OCI-LY7 (cell line): Measurements from ENCODE around the gene MAN1C1. TPM values are rescaled to one million over a fixed set of nuclear protein-coding genes. Genes with fewer than 3 reads are reported as not detected.
A peak's percentile ranks its signal among the peaks of the same experiment; 100 is the strongest.

ENCODE experiments used
- BruUV-seq: library from RNA; stranded (reverse); fragments of 400-500 nt; replicated peaks from 2 replicates; lab custom pipeline; 2021; lab: Mats Ljungman, UMichigan
- CTCF ChIA-PET: fragments of 300-600 bp; sonication (Branson Sonifier 250); formaldehyde crosslinking; loops from one replicate; lab custom pipeline; 2022; ENCODE audit warnings: antibody characterized with exemption; ENCODE audit not compliant: unreplicated experiment; lab: Charles Lee
- POLR2A ChIA-PET: fragments of 300-600 bp; sonication (Branson Sonifier 250); formaldehyde crosslinking; loops from one replicate; lab custom pipeline; 2022; ENCODE audit warnings: antibody characterized with exemption; lab: Charles Lee
- DNase-seq: peaks from one replicate; pipeline ENCODE4 v3.0.0-alpha.2; 2015; ENCODE audit warnings: low spot score
- H2AFZ ChIP-seq: fragments of 200-600 bp; sonication (generic), shearing (Covaris generic); 2 replicates; pipeline ENCODE4 v1.6.1; 2014; ENCODE audit warnings: mild to moderate bottlenecking, antibody characterized with exemption, low read length, moderate library complexity
- H3K27ac ChIP-seq: fragments of 200-600 bp; sonication (generic); 2 replicates; pipeline ENCODE4 v1.5.1; 2014; ENCODE audit warnings: mixed run types, low read depth, mild to moderate bottlenecking, moderate library complexity, low read length, inconsistent platforms; ENCODE audit not compliant: poor library complexity, severe bottlenecking
- H3K36me3 ChIP-seq: fragments of 200-600 bp; sonication (generic); 2 replicates; pipeline ENCODE4 v1.6.1; 2014; ENCODE audit warnings: mild to moderate bottlenecking, antibody characterized with exemption, low read length, moderate library complexity, mixed read lengths; ENCODE audit not compliant: insufficient read depth
- H3K4me1 ChIP-seq: fragments of 200-600 bp; sonication (generic); 2 replicates; pipeline ENCODE4 v1.5.1; 2014; ENCODE audit warnings: mild to moderate bottlenecking, low read length; ENCODE audit not compliant: insufficient read depth, poor library complexity, severe bottlenecking
- H3K4me2 ChIP-seq: fragments of 200-600 bp; sonication (generic); 2 replicates; pipeline ENCODE4 v1.6.1; 2014; ENCODE audit warnings: mild to moderate bottlenecking, low read length
- H3K4me3 ChIP-seq: fragments of 200-600 bp; sonication (generic); 2 replicates; pipeline ENCODE4 v1.5.1; 2014; ENCODE audit warnings: mild to moderate bottlenecking, low read depth, low read length; ENCODE audit not compliant: poor library complexity, severe bottlenecking
- H3K79me2 ChIP-seq: fragments of 200-600 bp; sonication (generic); 2 replicates; pipeline ENCODE4 v1.6.1; 2016; ENCODE audit warnings: low read depth, mild to moderate bottlenecking, low read length, moderate library complexity, mixed read lengths; ENCODE audit not compliant: insufficient read depth
- H3K9me2 ChIP-seq: fragments of 200-600 bp; sonication (generic); 2 replicates; pipeline ENCODE4 v1.6.1; 2016; ENCODE audit warnings: mild to moderate bottlenecking, low read length, mixed read lengths; ENCODE audit not compliant: insufficient read depth
- H3K9me3 ChIP-seq: fragments of 200-600 bp; sonication (generic); 2 replicates; pipeline ENCODE4 v1.6.1; 2014; ENCODE audit warnings: mild to moderate bottlenecking, mixed run types, low read length, mixed read lengths
- H4K20me1 ChIP-seq: fragments of 200-600 bp; sonication (generic); 2 replicates; pipeline ENCODE4 v1.6.1; 2014; ENCODE audit warnings: mild to moderate bottlenecking, antibody characterized with exemption, low read length, moderate library complexity, mixed read lengths; ENCODE audit not compliant: insufficient read depth
- EZH2phosphoT487 ChIP-seq: fragments of 200-600 bp; sonication (generic); IDR thresholded peaks from 2 replicates; pipeline ENCODE4 v1.6.1; 2018; ENCODE audit warnings: low read depth, borderline replicate concordance, mild to moderate bottlenecking, mixed run types, antibody characterized with exemption, low read length, moderate library complexity, mixed read lengths
- intact Hi-C: fragments of 100-400 bp; cut with micrococcal nuclease; formaldehyde crosslinking; loops from one replicate; pipeline ENCODE4 v1.10.0; 2022; ENCODE audit not compliant: unreplicated experiment
- total RNA-seq, 2 experiments: library from RNA; depleted of rRNA in 1 of 2; stranded (reverse); fragments of >200 nt in 1 of 2; shearing (Covaris generic) in 1 of 2; gene quantifications; 2 replicates each; pipeline ENCODE4 v1.2.3, GENCODE V29; 2014 to 2022
- TF ChIP-seq, protein P1 (sequence below): fragments of 200-600 bp; sonication (generic); conservative IDR thresholded peaks from 2 replicates; pipeline ENCODE4 v1.5.1; 2014; ENCODE audit warnings: mild to moderate bottlenecking, antibody characterized with exemption, low read length, moderate library complexity, mixed read lengths

MAN1C1 gene
- total RNA-seq, 2 experiments from 2014 or later: 3.0 to 4.9 TPM

GRCh38 chr1:25821112-25821476, 204.5 kb downstream of the MAN1C1 start:
- no peaks in the 10 kb centered on the region for H4K20me1 ChIP-seq
- no peak for TF ChIP-seq EZH2phosphoT487
- TF ChIP-seq, protein P1, sequence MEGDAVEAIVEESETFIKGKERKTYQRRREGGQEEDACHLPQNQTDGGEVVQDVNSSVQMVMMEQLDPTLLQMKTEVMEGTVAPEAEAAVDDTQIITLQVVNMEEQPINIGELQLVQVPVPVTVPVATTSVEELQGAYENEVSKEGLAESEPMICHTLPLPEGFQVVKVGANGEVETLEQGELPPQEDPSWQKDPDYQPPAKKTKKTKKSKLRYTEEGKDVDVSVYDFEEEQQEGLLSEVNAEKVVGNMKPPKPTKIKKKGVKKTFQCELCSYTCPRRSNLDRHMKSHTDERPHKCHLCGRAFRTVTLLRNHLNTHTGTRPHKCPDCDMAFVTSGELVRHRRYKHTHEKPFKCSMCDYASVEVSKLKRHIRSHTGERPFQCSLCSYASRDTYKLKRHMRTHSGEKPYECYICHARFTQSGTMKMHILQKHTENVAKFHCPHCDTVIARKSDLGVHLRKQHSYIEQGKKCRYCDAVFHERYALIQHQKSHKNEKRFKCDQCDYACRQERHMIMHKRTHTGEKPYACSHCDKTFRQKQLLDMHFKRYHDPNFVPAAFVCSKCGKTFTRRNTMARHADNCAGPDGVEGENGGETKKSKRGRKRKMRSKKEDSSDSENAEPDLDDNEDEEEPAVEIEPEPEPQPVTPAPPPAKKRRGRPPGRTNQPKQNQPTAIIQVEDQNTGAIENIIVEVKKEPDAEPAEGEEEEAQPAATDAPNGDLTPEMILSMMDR: no peak
- no peaks in the 10 kb centered on the region for H3K9me2 ChIP-seq
- DNase-seq: peak; percentile 43
- H3K4me3 ChIP-seq: peak overlapping the region; percentile 84
- no TSS peak for BruUV-seq
- H3K36me3 ChIP-seq: peaks cover 2% of the 10 kb centered on the region; the same call in 1 of the 2 replicates
- intact Hi-C loops: loop anchor here (2.0 to 10.0 kb wide), 2 partner anchors 178 to 576 kb away; partner anchors contain the start of genes PAFAH2 and RSRP1
- peak overlapping the region; percentile 74 for H3K4me2 ChIP-seq
- peaks cover 12% of the 10 kb centered on the region; the same call in 1 of the 2 replicates for H3K79me2 ChIP-seq
- POLR2A ChIA-PET: interaction anchor here (2.0 kb wide), 1 partner anchor 177 kb away, joined by 6 read pairs; the partner anchor contains the start of gene PAFAH2
- CTCF ChIA-PET: interaction anchor here (1.2 kb wide), 1 partner anchor 10 kb away, joined by 3 read pairs; no protein-coding TSS in a partner anchor
- no peaks in the 10 kb centered on the region for H3K9me3 ChIP-seq
- peak overlapping the region; percentile 87 for H3K27ac ChIP-seq
- peaks cover 30% of the 10 kb centered on the region for H3K4me1 ChIP-seq
- H2AFZ ChIP-seq: peak overlapping the region; percentile 77; the same call in 1 of the 2 replicates

DNA sequence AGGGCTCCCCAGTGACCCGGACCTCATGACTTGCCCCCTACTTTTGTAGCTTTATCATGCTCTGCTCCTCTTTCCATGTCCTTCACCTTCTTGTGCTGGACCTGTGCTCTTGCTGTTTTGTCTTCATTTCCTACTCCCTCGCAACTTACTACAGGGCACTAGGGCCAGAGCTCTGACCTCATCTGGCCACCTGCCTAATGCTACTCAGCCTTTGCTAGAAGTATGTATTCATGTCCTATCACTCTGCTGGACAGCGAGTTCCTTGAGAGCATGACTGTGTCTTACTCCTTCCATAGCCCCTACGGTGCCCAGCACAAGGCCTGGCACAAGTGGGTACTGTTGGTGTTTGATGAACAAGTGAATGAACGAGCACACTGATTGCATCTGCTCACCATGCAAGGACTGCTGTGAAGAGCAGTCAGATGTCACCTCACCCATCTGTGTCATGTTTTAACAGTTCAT, 205.1 kb downstream of the MAN1C1 start:
- Histone ChIP-seq H3K79me2 (peaks cover 12% of the 10 kb centered on the region; the same call in 1 of the 2 replicates), H3K9me2 (no peaks in the 10 kb centered on the region), H3K9me3 (no peaks in the 10 kb centered on the region), H2AFZ (no peak overlapping the region), H3K27ac (peak overlapping the region; percentile 87), H3K4me2 (peak overlapping the region; percentile 74), H3K4me1 (peaks cover 30% of the 10 kb centered on the region), H3K36me3 (peaks cover 8% of the 10 kb centered on the region), H4K20me1 (no peaks in the 10 kb centered on the region), H3K4me3 (peak overlapping the region; percentile 84)
- BruUV-seq: no TSS peak
- CTCF ChIA-PET: interaction anchor here (1.2 kb wide), 1 partner anchor 10 kb away, joined by 3 read pairs; no protein-coding TSS in a partner anchor
- no peak for TF ChIP-seq EZH2phosphoT487
- TF ChIP-seq, protein P1: no peak
- POLR2A ChIA-PET: interaction anchor here (1.1 to 2.0 kb wide), 2 partner anchors 23 to 176 kb away, joined by 6 read pairs; partner anchors contain the start of gene PAFAH2
- DNase-seq: no peak
- intact Hi-C loops: loop anchor here (2.0 to 10.0 kb wide), 2 partner anchors 177 to 577 kb away; partner anchors contain the start of genes PAFAH2 and RSRP1

GRCh38 chr1:25825605-25826004, 209.0 kb downstream of the MAN1C1 start:
- H2AFZ ChIP-seq: no peak overlapping the region
- H4K20me1 ChIP-seq: no peaks in the 10 kb centered on the region
- CTCF ChIA-PET: no interaction called here
- H3K4me2 ChIP-seq: no peak overlapping the region
- intact Hi-C loops: loop anchor here (10.0 kb wide), 1 partner anchor 581 kb away; the partner anchor contains the start of gene RSRP1
- POLR2A ChIA-PET: interaction anchor here (1.1 kb wide), 1 partner anchor 20 kb away, joined by 3 read pairs; no protein-coding TSS in a partner anchor
- no peaks in the 10 kb centered on the region for H3K9me3 ChIP-seq
- peaks cover 12% of the 10 kb centered on the region; the same call in 1 of the 2 replicates for H3K79me2 ChIP-seq
- peaks cover 12% of the 10 kb centered on the region for H3K4me1 ChIP-seq
- peaks cover 44% of the 10 kb centered on the region for H3K36me3 ChIP-seq
- H3K9me2 ChIP-seq: no peaks in the 10 kb centered on the region
- BruUV-seq: no TSS peak
- no peak overlapping the region for H3K4me3 ChIP-seq
- TF ChIP-seq, protein P1: no peak
- no peak for TF ChIP-seq EZH2phosphoT487
- no peak for DNase-seq
- no peak overlapping the region for H3K27ac ChIP-seq
